GM21786 (cell line): ENCODE data around the gene CDC42BPG.

Experiments used
- ATAC-seq: cut with Tn5 transposase; IDR thresholded peaks from one replicate; pipeline ENCODE4 v1.9.1; 2021; ENCODE audit not compliant: unreplicated experiment

Gene CDC42BPG

GRCh38 chr11:64878494-64879243, 34.2 kb upstream of the CDC42BPG start, which contains the start of gene EHD1:
Gene EHD1 (minus strand): TSS chr11:64878621. CDS start chr11:64878464, 157 bp downstream.
- peak; percentile 67 for ATAC-seq

- ATAC-seq: no peak
Observed at GRCh38 chr11:64878223-64878493, 33.7 kb upstream of the CDC42BPG start.

GRCh38 chr11:64877390-64878222, 33.2 kb upstream of the CDC42BPG start:
- ATAC-seq: no peak

- ATAC-seq: no peak
Observed at GRCh38 chr11:64876835-64877341, 32.4 kb upstream of the CDC42BPG start.

- ATAC-seq: no peak
Observed at GRCh38 chr11:64876229-64876750, 31.8 kb upstream of the CDC42BPG start.

GRCh38 chr11:64875369-64876228, 31.1 kb upstream of the CDC42BPG start:
- ATAC-seq: no peak

GRCh38 chr11:64874308-64875240, 30.1 kb upstream of the CDC42BPG start:
- ATAC-seq: no peak

- ATAC-seq: no peak
Observed at GRCh38 chr11:64872790-64873488, 28.5 kb upstream of the CDC42BPG start.

- no peak for ATAC-seq
Observed at GRCh38 chr11:64871492-64871891, 27.0 kb upstream of the CDC42BPG start.

- no peak for ATAC-seq
Observed at GRCh38 chr11:64870893-64871466, 26.5 kb upstream of the CDC42BPG start.

- no peak for ATAC-seq
Observed at GRCh38 chr11:64870176-64870892, 25.9 kb upstream of the CDC42BPG start.

GRCh38 chr11:64869571-64870175, 25.2 kb upstream of the CDC42BPG start:
- no peak for ATAC-seq

- no peak for ATAC-seq
Observed at GRCh38 chr11:64868904-64869570, 24.6 kb upstream of the CDC42BPG start.

GRCh38 chr11:64867748-64868462, 23.5 kb upstream of the CDC42BPG start:
- ATAC-seq: no peak

GRCh38 chr11:64866173-64866491, 21.7 kb upstream of the CDC42BPG start:
- no peak for ATAC-seq

- ATAC-seq: peak; percentile 44
Observed at GRCh38 chr11:64865286-64866172, 21.1 kb upstream of the CDC42BPG start.
